Fibroblast of lung (primary cell): ENCODE data around the gene ZNF490.

ENCODE experiments used
- EZH2 ChIP-seq: IDR thresholded peaks from 2 replicates; pipeline ENCODE4 v1.5.1; 2012; ENCODE audit warnings: low read length, control low read depth, mild to moderate bottlenecking; ENCODE audit errors: missing control alignments
- TF ChIP-seq, protein P1 (sequence below), 2 donors: IDR thresholded peaks in 1 of 2; conservative IDR thresholded peaks in 1 of 2; 1 replicate in 1 of 2; 2 replicates in 1 of 2; pipeline ENCODE4 v1.5.1; 2011 to 2012; ENCODE audit warnings: low read length in 2 of 2, control low read depth in 1 of 2, inconsistent platforms in 1 of 2, low read depth in 1 of 2, mild to moderate bottlenecking in 1 of 2

DNA sequence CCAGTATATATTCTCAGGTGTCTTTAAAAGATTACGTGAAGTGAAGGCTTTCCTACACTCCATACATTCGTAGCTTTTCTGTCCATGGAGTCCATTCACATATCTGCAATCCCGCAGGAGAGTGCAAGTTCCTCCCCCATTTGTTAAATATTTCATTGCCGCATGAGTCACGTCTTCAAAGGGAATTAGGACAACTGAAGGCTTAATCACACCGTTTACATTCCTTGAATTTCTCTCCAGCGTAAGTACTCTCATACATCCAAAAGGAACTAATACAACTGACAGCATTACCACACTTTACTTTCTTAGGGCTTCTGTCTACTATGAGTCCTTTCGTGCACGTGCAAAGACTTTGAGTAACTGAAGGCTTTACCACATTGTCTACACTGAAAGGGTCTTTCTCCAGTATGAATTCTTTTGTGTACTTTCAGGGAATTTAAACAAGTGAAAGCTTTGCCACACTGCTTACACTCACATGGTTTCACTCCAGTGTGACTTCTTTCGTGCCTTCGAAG is 30.4 kb downstream of the ZNF490 start:
- no peak for TF ChIP-seq EZH2
- TF ChIP-seq, protein P1, sequence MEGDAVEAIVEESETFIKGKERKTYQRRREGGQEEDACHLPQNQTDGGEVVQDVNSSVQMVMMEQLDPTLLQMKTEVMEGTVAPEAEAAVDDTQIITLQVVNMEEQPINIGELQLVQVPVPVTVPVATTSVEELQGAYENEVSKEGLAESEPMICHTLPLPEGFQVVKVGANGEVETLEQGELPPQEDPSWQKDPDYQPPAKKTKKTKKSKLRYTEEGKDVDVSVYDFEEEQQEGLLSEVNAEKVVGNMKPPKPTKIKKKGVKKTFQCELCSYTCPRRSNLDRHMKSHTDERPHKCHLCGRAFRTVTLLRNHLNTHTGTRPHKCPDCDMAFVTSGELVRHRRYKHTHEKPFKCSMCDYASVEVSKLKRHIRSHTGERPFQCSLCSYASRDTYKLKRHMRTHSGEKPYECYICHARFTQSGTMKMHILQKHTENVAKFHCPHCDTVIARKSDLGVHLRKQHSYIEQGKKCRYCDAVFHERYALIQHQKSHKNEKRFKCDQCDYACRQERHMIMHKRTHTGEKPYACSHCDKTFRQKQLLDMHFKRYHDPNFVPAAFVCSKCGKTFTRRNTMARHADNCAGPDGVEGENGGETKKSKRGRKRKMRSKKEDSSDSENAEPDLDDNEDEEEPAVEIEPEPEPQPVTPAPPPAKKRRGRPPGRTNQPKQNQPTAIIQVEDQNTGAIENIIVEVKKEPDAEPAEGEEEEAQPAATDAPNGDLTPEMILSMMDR (conservative IDR thresholded peaks at IDR 0.05 in 1 of 2, IDR thresholded peaks at IDR 0.05 in 1 of 2; ENCODE audit: low read depth in 1 of 2, low read length in 2 of 2): no peak
